ENCODE results near the gene INPP5B.
"Not testable (repeated sequence)": the region's sequence is repeated elsewhere in the genome, so short reads cannot be mapped to it uniquely, and the experiment has no call there.

INPP5B gene

GRCh38 chr1:37940299-37940947 lies 6.4 kb downstream of the INPP5B start:
- no peak for DNase-seq (ENCODE audit: extremely low spot score)
- CTCF ChIA-PET, result no interaction called here
- TF ChIP-seq NFRKB (IDR thresholded peaks at IDR 0.05), result no peak
- TF ChIP-seq ARNT (IDR thresholded peaks at IDR 0.05), result no peak
- no peak for TF ChIP-seq SUZ12 (IDR thresholded peaks at IDR 0.05)
- TF ChIP-seq L3MBTL2 (conservative IDR thresholded peaks at IDR 0.05), result no peak
- TF ChIP-seq BHLHE40 (IDR thresholded peaks at IDR 0.05; ENCODE audit: borderline replicate concordance), result no peak
- TF ChIP-seq ELF4 (IDR thresholded peaks at IDR 0.05), result no peak
- TF ChIP-seq FOXK2 (IDR thresholded peaks at IDR 0.05), result no peak
- TF ChIP-seq LEF1 (IDR thresholded peaks at IDR 0.05; ENCODE audit: borderline replicate concordance), result no peak
- no peak for TF ChIP-seq ZNF384 (IDR thresholded peaks at IDR 0.05)
- no peak for TF ChIP-seq TARDBP (IDR thresholded peaks at IDR 0.05)
- TF ChIP-seq HDGF (IDR thresholded peaks at IDR 0.05; ENCODE audit: borderline replicate concordance), result no peak
- TF ChIP-seq FOXM1 (IDR thresholded peaks at IDR 0.05; ENCODE audit: borderline replicate concordance), result no peak
- TF ChIP-seq SP1 (IDR thresholded peaks at IDR 0.05), result no peak
- TF ChIP-seq FOXA1 (IDR thresholded peaks at IDR 0.05), result no peak
- TF ChIP-seq, protein P1, sequence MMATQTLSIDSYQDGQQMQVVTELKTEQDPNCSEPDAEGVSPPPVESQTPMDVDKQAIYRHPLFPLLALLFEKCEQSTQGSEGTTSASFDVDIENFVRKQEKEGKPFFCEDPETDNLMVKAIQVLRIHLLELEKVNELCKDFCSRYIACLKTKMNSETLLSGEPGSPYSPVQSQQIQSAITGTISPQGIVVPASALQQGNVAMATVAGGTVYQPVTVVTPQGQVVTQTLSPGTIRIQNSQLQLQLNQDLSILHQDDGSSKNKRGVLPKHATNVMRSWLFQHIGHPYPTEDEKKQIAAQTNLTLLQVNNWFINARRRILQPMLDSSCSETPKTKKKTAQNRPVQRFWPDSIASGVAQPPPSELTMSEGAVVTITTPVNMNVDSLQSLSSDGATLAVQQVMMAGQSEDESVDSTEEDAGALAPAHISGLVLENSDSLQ (IDR thresholded peaks at IDR 0.05), result no peak
- POLR2A ChIA-PET, result interaction anchor here (1.9 kb wide), 1 partner anchor 9 kb away, joined by 9 read pairs; no protein-coding TSS in a partner anchor

- DNase-seq (ENCODE audit: extremely low spot score); POLR2A ChIA-PET: not testable (repeated sequence)
- CTCF ChIA-PET, result interaction anchor here (0.6 to 1.4 kb wide), 2 partner anchors 11 to 49 kb away, joined by 4 read pairs; no protein-coding TSS in a partner anchor
Measured at GRCh38 chr1:37936760-37937159, 10.1 kb downstream of the INPP5B start.

- POLR2A ChIA-PET, result no interaction called here
- no peak for DNase-seq (ENCODE audit: extremely low spot score)
- TF ChIP-seq ELF4 (IDR thresholded peaks at IDR 0.05) (no peak), LEF1 (IDR thresholded peaks at IDR 0.05; ENCODE audit: borderline replicate concordance) (no peak), ZNF384 (IDR thresholded peaks at IDR 0.05) (no peak), SUZ12 (IDR thresholded peaks at IDR 0.05) (no peak), HDGF (IDR thresholded peaks at IDR 0.05; ENCODE audit: borderline replicate concordance) (no peak)
- CTCF ChIA-PET, result interaction anchor here (1.0 kb wide), 1 partner anchor 86 kb away, joined by 3 read pairs; no protein-coding TSS in a partner anchor
Measured at GRCh38 chr1:37932759-37933158, 14.1 kb downstream of the INPP5B start.

DNA sequence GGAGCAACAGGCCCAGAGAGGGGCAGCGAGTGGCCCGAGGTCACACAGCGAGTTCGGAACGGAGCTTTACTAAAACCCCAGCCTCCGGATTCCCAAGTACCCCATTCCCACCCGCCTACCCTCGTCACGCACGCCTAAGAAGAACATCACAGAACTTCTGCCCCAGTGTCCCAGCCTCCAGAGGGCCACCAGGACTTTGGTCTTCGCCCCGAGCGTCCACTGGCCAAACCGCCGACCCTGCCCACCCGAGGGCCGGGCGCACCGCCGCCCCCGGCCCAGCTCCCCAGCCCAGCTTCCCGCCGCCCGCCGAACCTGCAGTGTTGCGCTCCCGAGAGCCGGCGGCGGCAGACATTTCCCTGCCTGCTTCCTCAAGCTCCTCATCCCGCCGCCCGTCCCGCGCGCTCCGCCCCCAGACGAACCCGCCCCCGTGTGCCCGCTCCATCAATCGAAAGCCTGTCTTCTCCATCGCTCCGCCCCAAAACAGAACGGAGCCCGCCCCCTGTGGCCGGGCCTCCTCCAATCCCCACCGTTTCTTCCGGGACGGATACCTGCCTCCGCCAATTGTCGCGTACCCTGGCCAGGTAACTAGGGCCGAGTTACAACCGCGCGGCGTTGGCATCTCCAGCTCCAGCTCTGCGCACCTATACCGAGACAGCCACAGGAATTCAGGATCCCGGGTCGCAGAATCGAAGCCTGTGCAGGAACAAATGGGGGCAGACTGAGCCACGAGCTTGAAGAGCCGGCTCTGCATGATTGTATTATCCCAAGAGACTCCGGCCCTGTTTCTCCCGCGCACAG lies 15.3 kb downstream of the INPP5B start:
- ChIA-PET CTCF (no interaction called here), POLR2A (interaction anchor here (0.7 to 1.6 kb wide), 9 partner anchors 9 to 59 kb away, joined by 3 to 9 read pairs (median 4); partner anchors contain the start of genes INPP5B and SF3A3)
- DNase-seq (ENCODE audit: extremely low spot score), result peak; percentile 95
- TF ChIP-seq NFRKB (IDR thresholded peaks at IDR 0.05) (no peak), FOXK2 (IDR thresholded peaks at IDR 0.05) (no peak), TARDBP (IDR thresholded peaks at IDR 0.05) (no peak), BHLHE40 (IDR thresholded peaks at IDR 0.05; ENCODE audit: borderline replicate concordance) (no peak), ZNF384 (IDR thresholded peaks at IDR 0.05) (no peak), FOXM1 (IDR thresholded peaks at IDR 0.05; ENCODE audit: borderline replicate concordance) (no peak)
- TF ChIP-seq, protein P1 (IDR thresholded peaks at IDR 0.05), result peak; percentile 99

GRCh38 chr1:37931102-37931360 lies 15.8 kb downstream of the INPP5B start:
- no peak for DNase-seq (ENCODE audit: extremely low spot score)
- TF ChIP-seq SUZ12 (IDR thresholded peaks at IDR 0.05) (no peak), BHLHE40 (IDR thresholded peaks at IDR 0.05; ENCODE audit: borderline replicate concordance) (no peak), HDGF (IDR thresholded peaks at IDR 0.05; ENCODE audit: borderline replicate concordance) (no peak), L3MBTL2 (conservative IDR thresholded peaks at IDR 0.05) (no peak), LEF1 (IDR thresholded peaks at IDR 0.05; ENCODE audit: borderline replicate concordance) (no peak), TARDBP (IDR thresholded peaks at IDR 0.05) (no peak), ARNT (IDR thresholded peaks at IDR 0.05) (no peak), ELF4 (IDR thresholded peaks at IDR 0.05) (no peak), NFRKB (IDR thresholded peaks at IDR 0.05) (no peak), FOXA1 (IDR thresholded peaks at IDR 0.05) (no peak), FOXK2 (IDR thresholded peaks at IDR 0.05) (no peak), CTBP1 (IDR thresholded peaks at IDR 0.05; ENCODE audit: borderline replicate concordance) (no peak), SP1 (IDR thresholded peaks at IDR 0.05) (no peak), FOXM1 (IDR thresholded peaks at IDR 0.05; ENCODE audit: borderline replicate concordance) (no peak), ZNF384 (IDR thresholded peaks at IDR 0.05) (no peak)
- TF ChIP-seq, protein P1 (IDR thresholded peaks at IDR 0.05), result no peak
- CTCF ChIA-PET, result no interaction called here
- POLR2A ChIA-PET, result interaction anchor here (0.7 to 1.6 kb wide), 8 partner anchors 9 to 59 kb away, joined by 3 to 9 read pairs (median 4); partner anchors contain the start of genes INPP5B and SF3A3
